Effector CD8-positive, alpha-beta T cell (primary cell): Measurements from ENCODE around the gene SETD6.
A peak's percentile ranks its signal among the peaks of the same experiment; 100 is the strongest.
"Not testable (repeated sequence)": the region's sequence is repeated elsewhere in the genome, so short reads cannot be mapped to it uniquely, and the experiment has no call there.

Experiments used
- DNase-seq: peaks from one replicate; lab custom pipeline; 2025; lab: John Stamatoyannopoulos, UW
- total RNA-seq, 4 experiments: gene quantifications; one replicate each; lab custom pipeline; 2026; lab: John Stamatoyannopoulos, UW

Gene SETD6
- 28.8 to 43.5 (median 36.6) reads per million in 4 experiments for total RNA-seq

GRCh38 chr16:58515125-58515870 is at the start of gene SETD6:
Gene SETD6, plus strand, starts transcription at chr16:58515517. Its CDS starts 21 bp downstream, at chr16:58515538.
- peak; percentile 53 for DNase-seq

- no peak for DNase-seq
Observed at GRCh38 chr16:58465817-58466216, 49.5 kb upstream of the SETD6 start.

- DNase-seq: no peak
Observed at GRCh38 chr16:58466396-58466795, 48.9 kb upstream of the SETD6 start.

GRCh38 chr16:58467905-58468304 is 47.4 kb upstream of the SETD6 start:
- no peak for DNase-seq

GRCh38 chr16:58471209-58471975 is 43.9 kb upstream of the SETD6 start:
- no peak for DNase-seq

GRCh38 chr16:58472266-58472665 is 43.1 kb upstream of the SETD6 start:
- DNase-seq: no peak

- DNase-seq: no peak
Observed at GRCh38 chr16:58472827-58473226, 42.5 kb upstream of the SETD6 start.

GRCh38 chr16:58474296-58474695 is 41.0 kb upstream of the SETD6 start:
- no peak for DNase-seq

GRCh38 chr16:58475091-58475619 is 40.2 kb upstream of the SETD6 start:
- DNase-seq: no peak

- DNase-seq: no peak
Observed at GRCh38 chr16:58476791-58477190, 38.5 kb upstream of the SETD6 start.

- no peak for DNase-seq
Observed at GRCh38 chr16:58478427-58478826, 36.9 kb upstream of the SETD6 start.

GRCh38 chr16:58481226-58481869 is 34.0 kb upstream of the SETD6 start:
- DNase-seq: no peak

- no peak for DNase-seq
Observed at GRCh38 chr16:58481931-58482330, 33.4 kb upstream of the SETD6 start.

- no peak for DNase-seq
Observed at GRCh38 chr16:58485184-58485887, 30.0 kb upstream of the SETD6 start.

- peak; percentile 57 for DNase-seq
Observed at GRCh38 chr16:58487566-58488351, 27.6 kb upstream of the SETD6 start.

GRCh38 chr16:58488531-58488930 is 26.8 kb upstream of the SETD6 start:
- no peak for DNase-seq

- DNase-seq: no peak
Observed at GRCh38 chr16:58490065-58490464, 25.3 kb upstream of the SETD6 start.

- not testable (repeated sequence) for DNase-seq
Observed at GRCh38 chr16:58490539-58490938, 24.8 kb upstream of the SETD6 start.

GRCh38 chr16:58492066-58492465 is 23.3 kb upstream of the SETD6 start:
- DNase-seq: no peak

- no peak for DNase-seq
Observed at GRCh38 chr16:58492735-58493134, 22.6 kb upstream of the SETD6 start.
